LNCAP (cell line): ENCODE data around the gene TMEM131L.

ENCODE experiments used
- TF ChIP-seq, protein P1 (sequence below): fragments of 450-650 bp; IDR thresholded peaks from 2 replicates; pipeline ENCODE4 v1.5.1; 2017; ENCODE audit warnings: mild to moderate bottlenecking

TMEM131L gene, protein sequence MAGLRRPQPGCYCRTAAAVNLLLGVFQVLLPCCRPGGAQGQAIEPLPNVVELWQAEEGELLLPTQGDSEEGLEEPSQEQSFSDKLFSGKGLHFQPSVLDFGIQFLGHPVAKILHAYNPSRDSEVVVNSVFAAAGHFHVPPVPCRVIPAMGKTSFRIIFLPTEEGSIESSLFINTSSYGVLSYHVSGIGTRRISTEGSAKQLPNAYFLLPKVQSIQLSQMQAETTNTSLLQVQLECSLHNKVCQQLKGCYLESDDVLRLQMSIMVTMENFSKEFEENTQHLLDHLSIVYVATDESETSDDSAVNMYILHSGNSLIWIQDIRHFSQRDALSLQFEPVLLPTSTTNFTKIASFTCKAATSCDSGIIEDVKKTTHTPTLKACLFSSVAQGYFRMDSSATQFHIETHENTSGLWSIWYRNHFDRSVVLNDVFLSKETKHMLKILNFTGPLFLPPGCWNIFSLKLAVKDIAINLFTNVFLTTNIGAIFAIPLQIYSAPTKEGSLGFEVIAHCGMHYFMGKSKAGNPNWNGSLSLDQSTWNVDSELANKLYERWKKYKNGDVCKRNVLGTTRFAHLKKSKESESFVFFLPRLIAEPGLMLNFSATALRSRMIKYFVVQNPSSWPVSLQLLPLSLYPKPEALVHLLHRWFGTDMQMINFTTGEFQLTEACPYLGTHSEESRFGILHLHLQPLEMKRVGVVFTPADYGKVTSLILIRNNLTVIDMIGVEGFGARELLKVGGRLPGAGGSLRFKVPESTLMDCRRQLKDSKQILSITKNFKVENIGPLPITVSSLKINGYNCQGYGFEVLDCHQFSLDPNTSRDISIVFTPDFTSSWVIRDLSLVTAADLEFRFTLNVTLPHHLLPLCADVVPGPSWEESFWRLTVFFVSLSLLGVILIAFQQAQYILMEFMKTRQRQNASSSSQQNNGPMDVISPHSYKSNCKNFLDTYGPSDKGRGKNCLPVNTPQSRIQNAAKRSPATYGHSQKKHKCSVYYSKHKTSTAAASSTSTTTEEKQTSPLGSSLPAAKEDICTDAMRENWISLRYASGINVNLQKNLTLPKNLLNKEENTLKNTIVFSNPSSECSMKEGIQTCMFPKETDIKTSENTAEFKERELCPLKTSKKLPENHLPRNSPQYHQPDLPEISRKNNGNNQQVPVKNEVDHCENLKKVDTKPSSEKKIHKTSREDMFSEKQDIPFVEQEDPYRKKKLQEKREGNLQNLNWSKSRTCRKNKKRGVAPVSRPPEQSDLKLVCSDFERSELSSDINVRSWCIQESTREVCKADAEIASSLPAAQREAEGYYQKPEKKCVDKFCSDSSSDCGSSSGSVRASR (N-terminal part only)

DNA sequence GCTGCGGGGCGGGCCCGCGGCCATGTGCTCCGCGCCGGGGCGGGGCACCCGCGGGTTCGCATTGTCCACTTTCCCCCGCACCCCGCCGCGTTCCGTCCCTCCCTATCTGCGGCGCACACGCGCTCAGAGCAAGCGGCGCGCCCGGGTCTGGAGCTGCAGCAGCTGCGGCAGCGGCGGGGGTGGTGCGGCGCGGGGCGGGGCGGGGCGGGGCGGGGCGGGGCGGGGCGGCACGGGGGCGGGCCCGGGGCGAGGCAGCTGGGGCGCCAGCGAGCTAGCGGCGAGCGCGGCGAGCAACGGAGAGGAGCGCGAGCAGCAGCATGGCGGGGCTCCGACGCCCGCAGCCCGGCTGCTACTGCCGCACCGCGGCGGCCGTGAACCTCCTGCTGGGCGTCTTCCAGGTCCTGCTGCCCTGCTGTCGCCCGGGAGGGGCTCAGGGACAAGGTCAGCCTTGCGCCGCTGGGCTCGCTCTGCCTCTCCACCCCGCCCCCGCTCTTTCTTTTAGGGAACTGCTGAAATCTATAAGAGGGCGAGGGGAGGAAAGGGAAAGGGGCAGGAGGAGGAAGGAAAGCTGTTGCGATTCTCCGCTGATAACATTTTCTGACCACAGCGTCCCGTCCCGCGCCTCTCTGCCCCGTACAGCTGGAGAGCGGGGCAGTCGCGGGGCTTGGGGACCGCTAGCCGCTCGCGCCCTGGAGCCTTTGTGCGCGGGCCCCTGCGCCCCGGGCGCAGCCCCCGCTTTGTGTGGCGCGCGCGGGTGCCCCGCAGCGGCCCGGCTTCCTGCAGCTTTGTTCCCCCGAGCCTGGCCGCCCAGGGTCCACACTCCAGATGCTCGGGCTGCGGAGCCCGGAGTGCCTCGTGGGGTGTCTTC lies at the start of gene TMEM131L:
TSS of gene TMEM131L (plus strand) at position 280 of the 868 bp plus-strand sequence. CDS start at position 318, 38 bp downstream.
- TF ChIP-seq, protein P1, sequence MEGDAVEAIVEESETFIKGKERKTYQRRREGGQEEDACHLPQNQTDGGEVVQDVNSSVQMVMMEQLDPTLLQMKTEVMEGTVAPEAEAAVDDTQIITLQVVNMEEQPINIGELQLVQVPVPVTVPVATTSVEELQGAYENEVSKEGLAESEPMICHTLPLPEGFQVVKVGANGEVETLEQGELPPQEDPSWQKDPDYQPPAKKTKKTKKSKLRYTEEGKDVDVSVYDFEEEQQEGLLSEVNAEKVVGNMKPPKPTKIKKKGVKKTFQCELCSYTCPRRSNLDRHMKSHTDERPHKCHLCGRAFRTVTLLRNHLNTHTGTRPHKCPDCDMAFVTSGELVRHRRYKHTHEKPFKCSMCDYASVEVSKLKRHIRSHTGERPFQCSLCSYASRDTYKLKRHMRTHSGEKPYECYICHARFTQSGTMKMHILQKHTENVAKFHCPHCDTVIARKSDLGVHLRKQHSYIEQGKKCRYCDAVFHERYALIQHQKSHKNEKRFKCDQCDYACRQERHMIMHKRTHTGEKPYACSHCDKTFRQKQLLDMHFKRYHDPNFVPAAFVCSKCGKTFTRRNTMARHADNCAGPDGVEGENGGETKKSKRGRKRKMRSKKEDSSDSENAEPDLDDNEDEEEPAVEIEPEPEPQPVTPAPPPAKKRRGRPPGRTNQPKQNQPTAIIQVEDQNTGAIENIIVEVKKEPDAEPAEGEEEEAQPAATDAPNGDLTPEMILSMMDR, result no peak

DNA sequence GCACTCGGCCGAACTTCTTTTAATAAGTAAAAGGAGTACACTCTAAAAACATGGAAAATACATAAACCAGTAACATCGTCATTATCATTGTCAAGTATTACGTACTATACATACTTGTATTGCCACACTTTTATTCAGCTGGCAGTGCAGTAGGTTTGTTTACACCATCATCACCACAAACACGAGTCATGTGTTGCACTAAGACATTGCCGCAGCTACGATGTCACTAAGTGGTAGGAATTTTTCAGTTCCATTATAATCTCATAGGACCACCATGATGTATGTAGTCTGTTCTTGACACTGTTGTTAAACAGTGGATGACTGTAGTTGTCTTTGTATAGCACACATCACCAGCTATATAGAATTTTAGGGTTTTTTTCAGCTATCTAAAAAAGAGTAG lies 48.0 kb upstream of the TMEM131L start:
- TF ChIP-seq, protein P1, result no peak

DNA sequence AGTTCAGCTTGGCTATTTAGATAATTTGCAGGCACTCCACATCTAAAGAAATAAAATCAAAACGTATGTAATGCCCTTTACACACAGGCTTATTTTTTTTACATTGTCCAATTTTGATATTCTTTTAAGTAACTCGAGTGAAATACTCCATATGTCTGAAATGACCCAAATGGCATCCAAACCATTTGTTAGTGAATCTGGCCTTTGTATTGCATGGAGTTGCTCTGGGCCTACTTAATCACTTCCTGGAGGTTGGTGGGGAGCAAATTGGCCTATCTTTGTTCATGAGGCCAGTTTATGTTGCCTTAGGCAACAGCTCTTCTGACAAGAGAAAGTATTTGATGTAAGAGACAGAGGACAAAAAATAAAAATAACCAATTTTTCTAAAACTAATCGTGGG lies 47.6 kb upstream of the TMEM131L start:
- TF ChIP-seq, protein P1, result no peak

DNA sequence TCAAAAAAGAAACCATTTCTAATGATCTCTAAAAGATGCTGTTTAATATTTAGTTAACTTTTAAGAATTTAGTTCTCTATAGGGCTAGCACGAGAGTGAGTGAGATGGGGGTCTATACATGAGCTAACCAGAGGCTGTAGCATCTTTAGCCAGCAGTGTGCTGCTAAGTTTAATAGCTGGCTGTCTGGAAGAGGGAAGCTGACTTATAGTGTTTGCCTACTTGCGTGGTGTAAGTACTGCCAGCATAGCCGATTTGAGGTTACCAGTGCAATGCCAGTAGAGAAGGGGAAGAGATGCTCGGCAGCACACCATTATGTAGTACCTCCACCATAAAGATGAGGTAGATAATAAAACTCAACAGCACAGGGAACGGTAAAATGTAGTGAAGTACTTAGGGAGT lies 47.1 kb upstream of the TMEM131L start:
- TF ChIP-seq, protein P1, result no peak

DNA sequence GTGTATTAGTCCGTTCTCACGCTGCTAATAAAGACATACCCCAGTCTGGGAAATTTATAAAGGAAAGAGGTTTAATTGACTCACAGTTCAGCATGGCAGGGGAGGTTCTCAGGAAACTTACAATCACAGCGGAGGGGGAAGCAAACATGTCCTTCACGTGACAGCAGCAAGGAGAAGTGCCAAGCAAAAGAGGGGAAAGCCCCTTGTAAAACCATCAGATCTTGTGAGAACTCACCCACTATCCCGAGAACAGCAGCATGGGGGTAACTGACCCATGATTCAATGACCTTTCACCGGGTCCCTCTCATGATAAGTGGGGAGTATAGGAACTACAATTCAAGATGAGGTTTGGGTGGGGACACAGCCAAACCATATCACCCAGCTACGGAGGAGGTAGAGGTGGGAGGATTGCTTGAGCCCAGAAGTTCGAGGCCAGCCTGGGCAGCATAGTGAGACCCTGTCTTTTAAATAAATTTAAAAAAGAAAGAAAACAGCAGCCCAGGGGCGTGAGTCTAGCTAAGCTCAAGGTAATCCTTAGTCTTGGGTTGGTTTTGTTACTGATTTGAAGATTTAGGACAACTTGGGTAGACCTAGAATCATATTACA lies 46.4 kb upstream of the TMEM131L start:
- TF ChIP-seq, protein P1, result no peak

DNA sequence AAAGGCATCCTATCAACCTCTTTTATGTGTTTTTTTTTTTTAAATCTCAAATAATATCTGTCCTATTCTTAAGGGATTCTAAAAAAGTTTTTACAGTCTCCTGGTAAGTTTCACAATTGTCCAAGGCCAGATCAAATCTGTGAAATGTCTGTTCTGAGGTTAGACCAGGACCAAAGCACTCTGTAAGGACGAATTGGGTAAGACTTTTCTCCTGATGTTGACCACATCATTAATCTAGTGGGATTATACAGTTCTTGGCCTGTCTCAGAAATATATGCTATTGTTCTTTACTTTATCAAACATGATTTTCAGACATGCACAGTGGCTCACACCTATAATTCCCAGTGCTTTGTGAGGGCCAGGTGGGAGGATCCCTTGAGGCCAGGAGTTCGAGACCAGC lies 45.8 kb upstream of the TMEM131L start:
- TF ChIP-seq, protein P1, result no peak
